ENCODE measurements around the gene ADAMTSL1. TPM values are rescaled to one million over a fixed set of nuclear protein-coding genes. Genes with fewer than 3 reads are reported as not detected.

Gene ADAMTSL1
- total RNA-seq, 6 donors from 2014 or later = 0.44 to 6.4 (median 2.3) TPM; not detected in 1

DNA sequence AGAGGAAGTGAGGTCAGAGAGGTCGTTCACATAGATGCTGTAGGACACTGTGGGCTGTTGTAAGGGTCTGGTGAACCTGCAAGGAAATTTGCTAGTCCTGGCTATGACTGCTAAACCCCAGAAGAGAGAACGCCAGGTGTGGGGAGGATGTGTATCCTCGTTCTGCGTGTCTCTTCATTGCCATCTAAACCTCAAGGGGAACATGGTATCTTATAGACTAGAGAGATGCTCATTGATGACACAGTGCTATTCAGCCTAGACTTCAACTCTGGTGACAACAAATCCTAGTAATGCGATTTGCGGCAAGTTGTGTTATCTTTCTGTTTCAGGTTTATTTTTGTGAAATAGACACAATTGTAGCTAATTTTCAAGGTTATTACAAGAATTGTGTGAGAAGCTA lies 140.2 kb downstream of the ADAMTSL1 start:
- Histone ChIP-seq H3K4me1 (no peaks in the 10 kb centered on the region), H3K36me3 (no peaks in the 10 kb centered on the region), H3K27ac (no peak overlapping the region), H3K9me3 (no peaks in the 10 kb centered on the region), H3K27me3 (no peaks in the 10 kb centered on the region), H3K4me3 (no peak overlapping the region)
- whole genome bisulfite sequencing, 2 donors = 89% methylated on average over 6 of the region's 6 CpGs
- no peak for ATAC-seq (ENCODE audit: low FRiP score in 2 of 2)
- TF ChIP-seq CTCF (IDR thresholded peaks at IDR 0.05) = no peak
- no peak for DNase-seq

DNA sequence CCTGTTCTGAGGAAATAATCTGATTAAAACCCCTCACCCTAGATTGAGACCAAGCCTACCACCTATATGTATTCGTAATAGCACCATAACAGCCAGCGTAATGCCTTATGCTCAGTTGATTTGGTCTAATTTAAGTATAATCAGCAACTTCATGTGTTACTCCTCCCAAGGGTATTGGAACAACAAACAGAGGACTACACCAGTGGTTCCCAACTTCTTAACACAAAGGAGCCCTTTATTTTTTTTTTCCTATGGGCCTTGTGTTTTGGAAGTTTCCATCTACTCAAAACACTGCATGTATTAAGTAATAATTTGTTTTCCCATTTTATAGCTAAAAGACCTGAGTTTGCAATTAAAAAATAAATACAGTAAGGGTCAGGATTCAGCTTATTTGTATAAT lies 140.7 kb downstream of the ADAMTSL1 start:
- DNase-seq = no peak
- no peaks in the 10 kb centered on the region for H3K36me3 ChIP-seq
- no peaks in the 10 kb centered on the region for H3K4me1 ChIP-seq
- no peaks in the 10 kb centered on the region for H3K27me3 ChIP-seq
- no peak for TF ChIP-seq POLR2A (IDR thresholded peaks at IDR 0.05)
- no peak for TF ChIP-seq CTCF (IDR thresholded peaks at IDR 0.05)
- no peak for TF ChIP-seq POLR2AphosphoS5 (IDR thresholded peaks at IDR 0.05)
- TF ChIP-seq EP300 (IDR thresholded peaks at IDR 0.05) = no peak
- H3K9me3 ChIP-seq = no peaks in the 10 kb centered on the region
- H3K27ac ChIP-seq = no peak overlapping the region
- no peak for ATAC-seq (ENCODE audit: low FRiP score in 2 of 2)
- 100% methylated on average over 2 of the region's 2 CpGs for WGBS, 2 donors
- H3K4me3 ChIP-seq = no peak overlapping the region

GRCh38 chr9:18616976-18617375 lies 143.0 kb downstream of the ADAMTSL1 start:
- TF ChIP-seq CTCF (IDR thresholded peaks at IDR 0.05) (no peak), POLR2A (IDR thresholded peaks at IDR 0.05) (no peak), POLR2AphosphoS5 (IDR thresholded peaks at IDR 0.05) (no peak), EP300 (IDR thresholded peaks at IDR 0.05) (no peak)
- H3K4me3 ChIP-seq = no peak overlapping the region
- no peak for ATAC-seq (ENCODE audit: low FRiP score in 2 of 2)
- H3K27ac ChIP-seq = no peak overlapping the region
- no peaks in the 10 kb centered on the region for H3K4me1 ChIP-seq
- DNase-seq = no peak
- no peaks in the 10 kb centered on the region for H3K27me3 ChIP-seq
- no peaks in the 10 kb centered on the region for H3K36me3 ChIP-seq
- no peaks in the 10 kb centered on the region for H3K9me3 ChIP-seq

GRCh38 chr9:18617759-18618158 lies 143.8 kb downstream of the ADAMTSL1 start:
- WGBS, 2 donors = 63 to 84% methylated on average over 1 of the region's 1 CpG
- Histone ChIP-seq H3K27ac (no peak overlapping the region), H3K9me3 (no peaks in the 10 kb centered on the region), H3K36me3 (no peaks in the 10 kb centered on the region), H3K27me3 (no peaks in the 10 kb centered on the region), H3K4me1 (no peaks in the 10 kb centered on the region), H3K4me3 (no peak overlapping the region)
- DNase-seq (no peak), ATAC-seq (ENCODE audit: low FRiP score in 2 of 2) (peak in 1 of 2 donors; percentile 61)
- TF ChIP-seq POLR2A (IDR thresholded peaks at IDR 0.05) (no peak), CTCF (IDR thresholded peaks at IDR 0.05) (no peak), POLR2AphosphoS5 (IDR thresholded peaks at IDR 0.05) (no peak), EP300 (IDR thresholded peaks at IDR 0.05) (no peak)

DNA sequence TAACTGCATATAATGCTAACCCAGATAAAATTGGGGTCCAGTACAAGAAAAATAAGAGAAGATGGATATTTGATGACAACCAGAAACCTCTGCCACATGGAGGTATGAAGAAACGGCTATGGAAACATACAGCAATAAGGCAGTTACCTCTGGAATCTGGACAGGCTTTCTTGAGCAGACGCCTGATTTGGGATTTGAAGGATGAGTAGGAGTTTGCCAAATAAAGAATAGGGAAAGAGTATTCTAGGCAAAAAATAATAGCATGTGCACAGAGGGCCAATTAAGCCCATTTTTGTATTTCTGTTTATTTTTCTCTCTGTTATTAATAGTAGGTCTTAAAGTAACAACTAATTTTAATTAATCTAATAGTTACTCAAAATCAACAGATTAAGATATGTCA lies 144.9 kb downstream of the ADAMTSL1 start:
- no peak overlapping the region for H3K4me3 ChIP-seq
- 89 to 93% methylated on average over 2 of the region's 2 CpGs for WGBS, 2 donors

More for the DNA sequence above, 144.9 kb downstream of the ADAMTSL1 start:
- Histone ChIP-seq H3K27me3 (no peaks in the 10 kb centered on the region), H3K27ac (no peak overlapping the region), H3K4me1 (no peaks in the 10 kb centered on the region), H3K36me3 (no peaks in the 10 kb centered on the region), H3K9me3 (no peaks in the 10 kb centered on the region)
- no peak for TF ChIP-seq EP300 (IDR thresholded peaks at IDR 0.05)
- TF ChIP-seq POLR2AphosphoS5 (IDR thresholded peaks at IDR 0.05) = no peak
- TF ChIP-seq POLR2A (IDR thresholded peaks at IDR 0.05) = no peak
- no peak for TF ChIP-seq CTCF (IDR thresholded peaks at IDR 0.05)
- ATAC-seq (ENCODE audit: low FRiP score in 2 of 2) (no peak), DNase-seq (no peak)
